H9 (cell line): ENCODE results near the gene C2orf68. TPM values are rescaled to one million over a fixed set of nuclear protein-coding genes. Genes with fewer than 3 reads are reported as not detected.

Experiments used
- DNase-seq: peaks from one replicate; pipeline ENCODE4 v3.0.0-alpha.2; 2017
- H2AFZ ChIP-seq: one replicate; pipeline ENCODE4 v1.6.1; 2013; ENCODE audit warnings: mild to moderate bottlenecking, low read length, control low read depth, moderate library complexity
- H2AK5ac ChIP-seq: 2 replicates; pipeline ENCODE4 v1.6.1; 2013; ENCODE audit warnings: low read length, control low read depth, mixed read lengths; ENCODE audit not compliant: insufficient read length
- H2BK120ac ChIP-seq: one replicate; pipeline ENCODE4 v1.6.1; 2013; ENCODE audit warnings: low read depth, mild to moderate bottlenecking, low read length, control low read depth, inconsistent platforms; ENCODE audit not compliant: poor library complexity, severe bottlenecking
- H2BK12ac ChIP-seq: 2 replicates; pipeline ENCODE4 v1.6.1; 2013; ENCODE audit warnings: low read length, control low read depth, mixed read lengths, low read depth; ENCODE audit not compliant: insufficient read length
- H2BK15ac ChIP-seq: 2 replicates; pipeline ENCODE4 v1.6.1; 2013; ENCODE audit warnings: low read depth, low read length, control low read depth
- H2BK20ac ChIP-seq: one replicate; pipeline ENCODE4 v1.6.1; 2013; ENCODE audit warnings: low read depth, mild to moderate bottlenecking, low read length, control low read depth, inconsistent platforms; ENCODE audit not compliant: poor library complexity, severe bottlenecking
- H2BK5ac ChIP-seq: 2 replicates; pipeline ENCODE4 v1.6.1; 2013; ENCODE audit warnings: low read length, control low read depth, mixed read lengths; ENCODE audit not compliant: insufficient read length
- H3K14ac ChIP-seq: 2 replicates; pipeline ENCODE4 v1.6.1; 2013; ENCODE audit warnings: low read length, control low read depth; ENCODE audit not compliant: insufficient read depth
- H3K18ac ChIP-seq: 2 replicates; pipeline ENCODE4 v1.6.1; 2013; ENCODE audit warnings: low read depth, mild to moderate bottlenecking, mixed read lengths, low read length, control low read depth; ENCODE audit not compliant: insufficient read length
- H3K23ac ChIP-seq: 2 replicates; pipeline ENCODE4 v1.6.1; 2013; ENCODE audit warnings: low read length, control low read depth, mixed read lengths, low read depth; ENCODE audit not compliant: insufficient read length
- H3K23me2 ChIP-seq: 2 replicates; pipeline ENCODE4 v1.6.1; 2013; ENCODE audit warnings: low read depth, mild to moderate bottlenecking, mixed read lengths, low read length, control low read depth; ENCODE audit not compliant: insufficient read length, poor library complexity, severe bottlenecking
- H3K27ac ChIP-seq: 2 replicates; pipeline ENCODE4 v1.5.1; 2013; ENCODE audit warnings: low read length, control low read depth, mixed read lengths, low read depth; ENCODE audit not compliant: insufficient read length
- H3K27me3 ChIP-seq: 2 replicates; pipeline ENCODE4 v1.6.1; 2013; ENCODE audit warnings: low read length, control low read depth, inconsistent platforms; ENCODE audit not compliant: insufficient read depth
- H3K4ac ChIP-seq: 2 replicates; pipeline ENCODE4 v1.6.1; 2013; ENCODE audit warnings: low read depth, mild to moderate bottlenecking, control low read depth, inconsistent platforms, low read length, moderate library complexity
- H3K4me1 ChIP-seq: 2 replicates; pipeline ENCODE4 v1.6.1; 2013; ENCODE audit warnings: low read length, control low read depth, inconsistent platforms; ENCODE audit not compliant: insufficient read depth
- H3K4me2 ChIP-seq: 2 replicates; pipeline ENCODE4 v1.6.1; 2013; ENCODE audit warnings: low read length, control low read depth, mixed read lengths; ENCODE audit not compliant: insufficient read length, insufficient read depth
- H3K56ac ChIP-seq: 2 replicates; pipeline ENCODE4 v1.6.1; 2013; ENCODE audit warnings: low read depth, mild to moderate bottlenecking, mixed read lengths, low read length, control low read depth; ENCODE audit not compliant: insufficient read length
- H3K79me1 ChIP-seq: 2 replicates; pipeline ENCODE4 v1.6.1; 2013; ENCODE audit warnings: low read depth, mild to moderate bottlenecking, moderate library complexity, low read length, control low read depth, inconsistent platforms; ENCODE audit not compliant: insufficient read depth, poor library complexity, severe bottlenecking
- H3K79me2 ChIP-seq: 2 replicates; pipeline ENCODE4 v1.6.1; 2013; ENCODE audit warnings: low read length, control low read depth, inconsistent platforms; ENCODE audit not compliant: insufficient read depth
- H3K9ac ChIP-seq: 2 replicates; pipeline ENCODE4 v1.6.1; 2013; ENCODE audit warnings: low read length, control low read depth, mixed read lengths; ENCODE audit not compliant: insufficient read length; ENCODE audit errors: extremely low read depth
- H3K9me3 ChIP-seq: one replicate; pipeline ENCODE4 v1.6.1; 2013; ENCODE audit warnings: low read depth, low read length, inconsistent platforms; ENCODE audit not compliant: control insufficient read depth
- H3T11ph ChIP-seq: one replicate; pipeline ENCODE4 v1.6.1; 2013; ENCODE audit warnings: mild to moderate bottlenecking, low read length, control low read depth, inconsistent platforms
- H4K20me1 ChIP-seq: one replicate; pipeline ENCODE4 v1.6.1; 2013; ENCODE audit not compliant: control insufficient read depth, insufficient read length, insufficient read depth
- H4K5ac ChIP-seq: 2 replicates; pipeline ENCODE4 v1.6.1; 2013; ENCODE audit warnings: low read depth, mild to moderate bottlenecking, mixed read lengths, low read length, control low read depth; ENCODE audit not compliant: insufficient read length
- H4K8ac ChIP-seq: replicated peaks from 2 replicates; pipeline ENCODE4 v1.6.1; 2013; ENCODE audit warnings: low read length, control low read depth, mixed read lengths, low read depth; ENCODE audit not compliant: insufficient read length
- H4K91ac ChIP-seq: 2 replicates; pipeline ENCODE4 v1.6.1; 2013; ENCODE audit warnings: low read depth, mild to moderate bottlenecking, moderate library complexity, mixed read lengths, low read length, control low read depth; ENCODE audit not compliant: insufficient read length
- H3K27ac Mint-ChIP-seq, 3 experiments: 2 replicates in 2 of 3; 3 replicates in 1 of 3; pipeline ENCODE4 v1.8.0; 2020 to 2021; ENCODE audit warnings: mixed read lengths in 3 of 3, mild to moderate bottlenecking in 1 of 3, moderate library complexity in 1 of 3
- H3K27me3 Mint-ChIP-seq: 2 replicates; pipeline ENCODE4 v1.8.0; 2021; ENCODE audit warnings: low read depth, mild to moderate bottlenecking, moderate library complexity, mixed read lengths
- H3K36me3 Mint-ChIP-seq, 3 experiments: 2 replicates in 2 of 3; 3 replicates in 1 of 3; pipeline ENCODE4 v1.8.0; 2020 to 2021; ENCODE audit warnings: low read depth in 3 of 3, mixed read lengths in 3 of 3; ENCODE audit not compliant: insufficient read depth in 1 of 3
- H3K4me1 Mint-ChIP-seq, 2 experiments: 2 replicates each; pipeline ENCODE4 v1.8.0; 2020; ENCODE audit warnings: mixed read lengths in 2 of 2
- H3K4me3 Mint-ChIP-seq, 2 experiments: 2 replicates in 1 of 2; 3 replicates in 1 of 2; pipeline ENCODE4 v1.8.0; 2020 to 2021; ENCODE audit warnings: mild to moderate bottlenecking in 2 of 2, mixed read lengths in 2 of 2, moderate library complexity in 1 of 2
- H3K9me3 Mint-ChIP-seq, 2 experiments: 2 replicates in 1 of 2; 3 replicates in 1 of 2; pipeline ENCODE4 v1.8.0; 2020; ENCODE audit warnings: mild to moderate bottlenecking in 2 of 2, mixed read lengths in 2 of 2, moderate library complexity in 1 of 2
- WGBS: extraction: QIAGEN DNeasy Blood & Tissue Kit; methylation state at CpG from one replicate; pipeline ENCODE4 v1.1.7; 2013; ENCODE audit warnings: missing lambda C conversion rate, low lambda C conversion rate, mixed read lengths; ENCODE audit not compliant: insufficient read length; ENCODE audit errors: extremely low coverage; 5-methylcytosine and 5-hydroxymethylcytosine counted together
- total RNA-seq: library from RNA; stranded (reverse); gene quantifications from 2 replicates; pipeline ENCODE4 v1.2.1, GENCODE V29; 2021
- TF ChIP-seq, protein P1 (sequence below): fragments of 200-600 bp; sonication (generic); conservative IDR thresholded peaks from 3 replicates; pipeline ENCODE4 v1.8.0; 2021; ENCODE audit warnings: antibody characterized with exemption, mild to moderate bottlenecking

Gene C2orf68
- total RNA-seq, 1 experiment from 2014 or later, result 39.6 TPM

GRCh38 chr2:85578243-85579180 lies 33.4 kb downstream of the C2orf68 start:
- no peak overlapping the region for H4K5ac ChIP-seq
- H4K8ac ChIP-seq, result no peak overlapping the region
- H3K27ac ChIP-seq, result no peak overlapping the region
- no peak overlapping the region for H2BK20ac ChIP-seq
- TF ChIP-seq, protein P1, sequence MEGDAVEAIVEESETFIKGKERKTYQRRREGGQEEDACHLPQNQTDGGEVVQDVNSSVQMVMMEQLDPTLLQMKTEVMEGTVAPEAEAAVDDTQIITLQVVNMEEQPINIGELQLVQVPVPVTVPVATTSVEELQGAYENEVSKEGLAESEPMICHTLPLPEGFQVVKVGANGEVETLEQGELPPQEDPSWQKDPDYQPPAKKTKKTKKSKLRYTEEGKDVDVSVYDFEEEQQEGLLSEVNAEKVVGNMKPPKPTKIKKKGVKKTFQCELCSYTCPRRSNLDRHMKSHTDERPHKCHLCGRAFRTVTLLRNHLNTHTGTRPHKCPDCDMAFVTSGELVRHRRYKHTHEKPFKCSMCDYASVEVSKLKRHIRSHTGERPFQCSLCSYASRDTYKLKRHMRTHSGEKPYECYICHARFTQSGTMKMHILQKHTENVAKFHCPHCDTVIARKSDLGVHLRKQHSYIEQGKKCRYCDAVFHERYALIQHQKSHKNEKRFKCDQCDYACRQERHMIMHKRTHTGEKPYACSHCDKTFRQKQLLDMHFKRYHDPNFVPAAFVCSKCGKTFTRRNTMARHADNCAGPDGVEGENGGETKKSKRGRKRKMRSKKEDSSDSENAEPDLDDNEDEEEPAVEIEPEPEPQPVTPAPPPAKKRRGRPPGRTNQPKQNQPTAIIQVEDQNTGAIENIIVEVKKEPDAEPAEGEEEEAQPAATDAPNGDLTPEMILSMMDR, result no peak
- H3K4me1 ChIP-seq, result peaks cover 3% of the 10 kb centered on the region; the same call in 1 of the 2 replicates
- Mint-ChIP-seq H3K9me3 (no peaks in the 10 kb centered on the region; a peak in 1 of 5 replicates), H3K4me1 (peaks cover 28% of the 10 kb centered on the region in 2 experiments), H3K27ac (peak overlapping the region in 2 of 3 experiments; percentile 16 to 90; a peak in 1 of 7 replicates), H3K27me3 (peaks cover 40% of the 10 kb centered on the region), H3K36me3 (no peaks in the 10 kb centered on the region; a peak in 2 of 7 replicates), H3K4me3 (peak overlapping the region; percentile 71 to 84)
- no peaks in the 10 kb centered on the region for H4K20me1 ChIP-seq
- DNase-seq, result peak; percentile 50
- H3K27me3 ChIP-seq, result no peaks in the 10 kb centered on the region
- H3K9ac ChIP-seq, result no peak overlapping the region
- no peak overlapping the region for H2AFZ ChIP-seq
- no peak overlapping the region for H2AK5ac ChIP-seq
- no peaks in the 10 kb centered on the region for H3K23me2 ChIP-seq
- WGBS, result no CpG with 5 or more reads among the region's 19 CpGs
- no peak overlapping the region for H2BK12ac ChIP-seq
- H3K9me3 ChIP-seq, result no peaks in the 10 kb centered on the region
- H3K14ac ChIP-seq, result no peak overlapping the region
- no peak overlapping the region for H4K91ac ChIP-seq
- H3K79me2 ChIP-seq, result no peaks in the 10 kb centered on the region
- H3K4me2 ChIP-seq, result peak overlapping the region; percentile 62
- H3K79me1 ChIP-seq, result no peaks in the 10 kb centered on the region
- no peak overlapping the region for H3K4ac ChIP-seq
- no peak overlapping the region for H3K18ac ChIP-seq
- H3K23ac ChIP-seq, result no peak overlapping the region
- H2BK5ac ChIP-seq, result no peak overlapping the region
- no peak overlapping the region for H3K56ac ChIP-seq
- H2BK120ac ChIP-seq, result no peak overlapping the region
- no peak overlapping the region for H3T11ph ChIP-seq
- no peak overlapping the region for H2BK15ac ChIP-seq
